Left ventricle myocardium inferior (tissue), 1 donor: Measurements from ENCODE around the gene ALDH1A1. TPM values are rescaled to one million over a fixed set of nuclear protein-coding genes. Genes with fewer than 3 reads are reported as not detected.
A peak's percentile ranks its signal among the peaks of the same experiment; 100 is the strongest.
"Not testable (repeated sequence)": the region's sequence is repeated elsewhere in the genome, so short reads cannot be mapped to it uniquely, and the experiment has no call there.

ENCODE experiments used
- DNase-seq: peaks from one replicate; pipeline ENCODE4 v3.0.0-alpha.2; 2020
- H3K27ac ChIP-seq: fragments of 200-600 bp; replicated peaks from 2 replicates; pipeline ENCODE4 v1.8.0; 2021
- H3K27me3 ChIP-seq: fragments of 200-600 bp; 2 replicates; pipeline ENCODE4 v1.8.0; 2021; ENCODE audit warnings: low read depth
- H3K36me3 ChIP-seq: fragments of 200-600 bp; 2 replicates; pipeline ENCODE4 v1.8.0; 2021
- H3K4me1 ChIP-seq: fragments of 200-600 bp; 2 replicates; pipeline ENCODE4 v1.8.0; 2021
- H3K4me3 ChIP-seq: fragments of 200-600 bp; 2 replicates; pipeline ENCODE4 v1.8.0; 2021; ENCODE audit warnings: mild to moderate bottlenecking, moderate library complexity
- H3K9me3 ChIP-seq: fragments of 200-600 bp; replicated peaks from 2 replicates; pipeline ENCODE4 v1.8.0; 2021
- intact Hi-C: fragments of 100-400 bp; cut with micrococcal nuclease; formaldehyde crosslinking; loops from one replicate; pipeline ENCODE4 v1.11.0; 2022
- total RNA-seq: library from RNA; stranded (reverse); fragmentation: NEBNext Ultra II Directional; extraction: Animal tissue kit (Norgen Biotek cat#: 25700); gene quantifications from one replicate; pipeline ENCODE4 v1.2.1, GENCODE V29; 2021
- TF ChIP-seq, protein P1 (sequence below): fragments of 200-600 bp; IDR thresholded peaks from 2 replicates; pipeline ENCODE4 v1.8.0; 2021; ENCODE audit warnings: antibody characterized with exemption, mild to moderate bottlenecking, borderline replicate concordance
- donor health status: DM: no; HTN: yes; CAD: no; lungs with severe emphysema.

The ALDH1A1 gene
- total RNA-seq, 1 donor from 2014 or later, result 20.7 TPM

DNA sequence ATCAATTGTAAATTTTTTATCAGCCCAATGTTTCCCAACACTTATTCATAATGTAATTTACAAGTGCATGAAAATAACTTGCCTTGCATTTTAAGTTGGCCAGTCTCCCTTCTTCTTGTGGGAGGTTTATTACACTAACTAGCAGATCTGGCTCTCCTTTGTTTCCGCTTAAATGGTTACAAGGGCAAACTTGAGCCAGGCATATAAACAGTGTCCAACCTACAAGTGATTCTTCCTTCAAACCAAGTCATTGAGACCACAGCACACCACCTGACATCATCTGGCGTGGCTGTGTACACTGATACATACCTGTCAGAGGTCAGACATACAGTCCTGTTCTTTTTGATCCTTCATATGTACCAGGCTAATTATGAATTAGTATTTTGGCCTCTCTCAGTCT, 80.1 kb downstream of the ALDH1A1 start:
- Histone ChIP-seq H3K27me3 (no peaks in the 10 kb centered on the region), H3K36me3 (no peaks in the 10 kb centered on the region), H3K4me3 (no peak overlapping the region), H3K27ac (no peak overlapping the region), H3K9me3 (no peaks in the 10 kb centered on the region), H3K4me1 (peaks cover 26% of the 10 kb centered on the region)
- TF ChIP-seq, protein P1, sequence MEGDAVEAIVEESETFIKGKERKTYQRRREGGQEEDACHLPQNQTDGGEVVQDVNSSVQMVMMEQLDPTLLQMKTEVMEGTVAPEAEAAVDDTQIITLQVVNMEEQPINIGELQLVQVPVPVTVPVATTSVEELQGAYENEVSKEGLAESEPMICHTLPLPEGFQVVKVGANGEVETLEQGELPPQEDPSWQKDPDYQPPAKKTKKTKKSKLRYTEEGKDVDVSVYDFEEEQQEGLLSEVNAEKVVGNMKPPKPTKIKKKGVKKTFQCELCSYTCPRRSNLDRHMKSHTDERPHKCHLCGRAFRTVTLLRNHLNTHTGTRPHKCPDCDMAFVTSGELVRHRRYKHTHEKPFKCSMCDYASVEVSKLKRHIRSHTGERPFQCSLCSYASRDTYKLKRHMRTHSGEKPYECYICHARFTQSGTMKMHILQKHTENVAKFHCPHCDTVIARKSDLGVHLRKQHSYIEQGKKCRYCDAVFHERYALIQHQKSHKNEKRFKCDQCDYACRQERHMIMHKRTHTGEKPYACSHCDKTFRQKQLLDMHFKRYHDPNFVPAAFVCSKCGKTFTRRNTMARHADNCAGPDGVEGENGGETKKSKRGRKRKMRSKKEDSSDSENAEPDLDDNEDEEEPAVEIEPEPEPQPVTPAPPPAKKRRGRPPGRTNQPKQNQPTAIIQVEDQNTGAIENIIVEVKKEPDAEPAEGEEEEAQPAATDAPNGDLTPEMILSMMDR, result no peak
- no peak for DNase-seq
- intact Hi-C loops, result loop anchor here (5.0 kb wide), 1 partner anchor 150 kb away; no protein-coding TSS in a partner anchor

- H3K9me3 ChIP-seq, result peaks cover 2% of the 10 kb centered on the region
- intact Hi-C loops, result loop anchor here (5.0 kb wide), 1 partner anchor 151 kb away; no protein-coding TSS in a partner anchor
- TF ChIP-seq, protein P1, result peak; percentile 62
- no peaks in the 10 kb centered on the region for H3K36me3 ChIP-seq
- H3K27me3 ChIP-seq, result no peaks in the 10 kb centered on the region
- peak overlapping the region; percentile 41 for H3K4me3 ChIP-seq
- H3K27ac ChIP-seq, result no peak overlapping the region
- H3K4me1 ChIP-seq, result peaks cover 26% of the 10 kb centered on the region
- no peak for DNase-seq
These were observed 81.2 kb downstream of the ALDH1A1 start for GRCh38 chr9:72871685-72872084.

DNA sequence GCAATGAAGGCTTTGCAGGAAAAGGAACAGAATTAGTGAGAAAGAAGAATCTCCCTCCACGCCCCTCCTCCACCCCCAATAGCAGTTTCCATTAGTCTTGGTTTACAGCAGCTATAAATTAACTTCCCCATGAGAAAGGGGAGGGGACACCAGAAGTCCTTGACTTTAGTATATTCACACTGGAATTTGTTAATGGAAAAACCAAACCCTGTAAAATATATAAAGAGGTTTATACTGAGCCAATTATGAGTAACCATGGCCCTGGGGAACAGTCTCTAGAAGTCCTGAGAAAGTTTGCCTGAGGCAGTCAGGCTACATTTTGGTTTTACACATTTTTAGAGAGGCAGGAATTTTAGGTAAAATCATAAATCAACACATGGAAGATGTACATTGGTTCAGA, 88.5 kb downstream of the ALDH1A1 start:
- intact Hi-C loops, result no loop called here
- TF ChIP-seq, protein P1, result no peak
- DNase-seq, result no peak
- Histone ChIP-seq H3K4me1 (no peaks in the 10 kb centered on the region), H3K27me3 (no peaks in the 10 kb centered on the region), H3K9me3 (peaks cover 5% of the 10 kb centered on the region), H3K27ac (no peak overlapping the region), H3K36me3 (no peaks in the 10 kb centered on the region), H3K4me3 (no peak overlapping the region)

DNA sequence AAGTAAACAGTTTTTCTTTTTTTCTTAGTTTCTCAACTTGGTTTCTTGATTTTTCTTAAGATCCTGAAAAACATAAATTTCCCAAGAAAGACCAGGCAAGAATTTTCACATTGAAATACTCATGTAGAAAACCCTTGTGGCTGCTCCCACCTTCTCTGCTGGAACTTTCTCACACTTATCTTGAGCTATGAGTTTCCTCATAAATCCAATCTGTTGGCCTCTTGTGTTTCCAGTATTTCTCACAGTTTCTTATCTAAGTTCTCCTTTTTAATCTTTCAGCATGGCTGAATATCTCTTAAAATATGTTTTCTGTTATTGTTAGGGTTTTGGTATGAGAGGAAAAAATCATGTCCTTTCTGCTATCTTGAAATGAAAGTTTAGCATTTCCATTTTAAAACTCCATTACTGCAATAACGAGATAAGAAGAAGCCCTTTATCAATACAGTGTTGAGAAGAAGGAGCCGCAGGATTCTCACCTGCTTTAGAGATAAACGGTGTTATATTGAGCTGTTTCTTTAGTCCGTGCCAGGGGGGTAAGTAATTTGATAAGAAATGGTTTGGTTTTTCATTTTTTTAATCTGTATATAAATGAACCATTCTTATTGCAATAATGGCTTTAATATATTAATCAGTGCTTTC, 89.3 kb downstream of the ALDH1A1 start:
- no peak overlapping the region for H3K27ac ChIP-seq
- no peaks in the 10 kb centered on the region for H3K27me3 ChIP-seq
- no peak overlapping the region for H3K4me3 ChIP-seq
- H3K9me3 ChIP-seq, result peaks cover 5% of the 10 kb centered on the region
- DNase-seq, result no peak
- TF ChIP-seq, protein P1, result no peak
- H3K36me3 ChIP-seq, result no peaks in the 10 kb centered on the region
- intact Hi-C loops, result no loop called here
- H3K4me1 ChIP-seq, result no peaks in the 10 kb centered on the region

DNA sequence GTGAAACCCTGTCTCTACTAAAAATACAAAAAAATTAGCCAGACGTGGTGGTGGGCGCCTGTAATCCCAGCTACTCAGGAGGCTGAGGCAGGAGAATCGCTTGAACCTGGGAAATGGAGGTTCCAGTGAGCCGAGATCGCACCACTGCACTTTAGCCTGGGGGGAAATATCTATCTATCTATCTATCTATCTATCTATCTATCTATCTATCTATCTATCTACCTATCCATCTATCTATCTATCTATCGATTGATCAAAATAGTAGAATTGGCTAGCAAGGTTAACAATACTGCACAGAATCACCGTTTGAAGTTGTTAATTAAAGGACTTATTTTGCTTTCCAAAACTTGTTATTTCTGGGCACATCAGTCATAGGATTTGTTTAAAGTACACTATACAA, 90.1 kb downstream of the ALDH1A1 start:
- H3K4me1 ChIP-seq, H3K9me3 ChIP-seq, intact Hi-C loops, DNase-seq, H3K27me3 ChIP-seq, H3K36me3 ChIP-seq, H3K27ac ChIP-seq, H3K4me3 ChIP-seq: not testable (repeated sequence)

- peaks cover 21% of the 10 kb centered on the region for H3K4me1 ChIP-seq
- peak overlapping the region; percentile 25 for H3K27ac ChIP-seq
- no peaks in the 10 kb centered on the region for H3K36me3 ChIP-seq
- TF ChIP-seq, protein P1, result no peak
- DNase-seq, result no peak
- H3K4me3 ChIP-seq, result no peak overlapping the region
- no peaks in the 10 kb centered on the region for H3K9me3 ChIP-seq
- H3K27me3 ChIP-seq, result no peaks in the 10 kb centered on the region
- intact Hi-C loops, result loop anchor here (5.0 to 10.0 kb wide), 2 partner anchors 226 to 324 kb away; no protein-coding TSS in a partner anchor
These were observed 94.6 kb downstream of the ALDH1A1 start for GRCh38 chr9:72858089-72858912.
